OCI-M2 (cell line): ENCODE measurements around the gene CASS4.
"Not testable (repeated sequence)": the region's sequence is repeated elsewhere in the genome, so short reads cannot be mapped to it uniquely, and the experiment has no call there.

ENCODE experiments used
- DNase-seq: peaks from one replicate; lab custom pipeline; 2025; ENCODE audit not compliant: unreplicated experiment; lab: John Stamatoyannopoulos, UW

The CASS4 gene

GRCh38 chr20:56411759-56412472 lies at the start of gene CASS4:
Gene CASS4, plus strand, starts transcription at chr20:56412260. Its CDS starts 199 bp downstream, at chr20:56412459.
- DNase-seq = peak; percentile 91

- peak; percentile 68 for DNase-seq
Measured at GRCh38 chr20:56362833-56363413, 49.1 kb upstream of the CASS4 start.

- no peak for DNase-seq
Measured at GRCh38 chr20:56363491-56363890, 48.6 kb upstream of the CASS4 start.

GRCh38 chr20:56368351-56369134 lies 43.5 kb upstream of the CASS4 start:
- no peak for DNase-seq

- no peak for DNase-seq
Measured at GRCh38 chr20:56369179-56369578, 42.9 kb upstream of the CASS4 start.

- DNase-seq = no peak
Measured at GRCh38 chr20:56371977-56372376, 40.1 kb upstream of the CASS4 start.

- DNase-seq = no peak
Measured at GRCh38 chr20:56372850-56373249, 39.2 kb upstream of the CASS4 start.

- DNase-seq = no peak
Measured at GRCh38 chr20:56373942-56374341, 38.1 kb upstream of the CASS4 start.

- DNase-seq = no peak
Measured at GRCh38 chr20:56376331-56376730, 35.7 kb upstream of the CASS4 start.

- DNase-seq = no peak
Measured at GRCh38 chr20:56378386-56378785, 33.7 kb upstream of the CASS4 start.

- no peak for DNase-seq
Measured at GRCh38 chr20:56380375-56380774, 31.7 kb upstream of the CASS4 start.

GRCh38 chr20:56381501-56381900 lies 30.6 kb upstream of the CASS4 start:
- DNase-seq = no peak

GRCh38 chr20:56382696-56383095 lies 29.4 kb upstream of the CASS4 start:
- DNase-seq = no peak

- DNase-seq = no peak
Measured at GRCh38 chr20:56383334-56383733, 28.7 kb upstream of the CASS4 start.

- DNase-seq = no peak
Measured at GRCh38 chr20:56385130-56385529, 26.9 kb upstream of the CASS4 start.

GRCh38 chr20:56386219-56386618 lies 25.8 kb upstream of the CASS4 start:
- DNase-seq = no peak

- DNase-seq = no peak
Measured at GRCh38 chr20:56388882-56389281, 23.2 kb upstream of the CASS4 start.

- DNase-seq = no peak
Measured at GRCh38 chr20:56389807-56390206, 22.3 kb upstream of the CASS4 start.

- not testable (repeated sequence) for DNase-seq
Measured at GRCh38 chr20:56390396-56390795, 21.7 kb upstream of the CASS4 start.

- DNase-seq = no peak
Measured at GRCh38 chr20:56391037-56391436, 21.0 kb upstream of the CASS4 start.

GRCh38 chr20:56391596-56392131 lies 20.4 kb upstream of the CASS4 start:
- no peak for DNase-seq
